Measurements from ENCODE around the gene POLR2I. TPM values are rescaled to one million over a fixed set of nuclear protein-coding genes. Genes with fewer than 3 reads are reported as not detected.

Gene POLR2I
- total and polyA plus RNA-seq, 2 donors (not counting 3 experiments of a cell fraction or from before 2014, with no cell fraction given): 53.0 to 64.8 TPM

GRCh38 chr19:36142046-36142445, 27.4 kb upstream of the POLR2I start:
- Histone ChIP-seq H3K36me3 (ENCODE audit: control insufficient read depth in 2 of 2, extremely low read depth in 1 of 2, insufficient read depth in 2 of 2, low read length in 2 of 2) (peaks cover 12 to 34% of the 10 kb centered on the region in 2 experiments), H3K4me1 (ENCODE audit: control insufficient read depth, extremely low read depth, insufficient read depth, low read length) (peaks cover 14% of the 10 kb centered on the region), H3K4me3 (replicated peaks in 1 of 3; ENCODE audit: insufficient read depth in 1 of 3, low read depth in 1 of 3, low read length in 3 of 3) (no peak overlapping the region), H3K9me1 (replicated peaks; ENCODE audit: control insufficient read depth, extremely low read depth, insufficient read depth, low read length) (no peaks in the 10 kb centered on the region), H3K79me2 (ENCODE audit: control insufficient read depth, insufficient read depth, low read length) (peaks cover 21% of the 10 kb centered on the region), H4K20me1 (replicated peaks; ENCODE audit: control insufficient read depth, extremely low read depth, insufficient read depth, low read length) (no peaks in the 10 kb centered on the region), H3K4me2 (ENCODE audit: insufficient read depth, low read length) (peak overlapping the region; percentile 52), H3K9me3 (replicated peaks; ENCODE audit: control insufficient read depth, insufficient read depth, low read length) (no peaks in the 10 kb centered on the region), H3K27ac (ENCODE audit: insufficient read depth, low read depth, low read length) (no peak overlapping the region), H2AFZ (ENCODE audit: low read depth, low read length) (no peak overlapping the region), H3K27me3 (ENCODE audit: control insufficient read depth in 2 of 2, insufficient read depth in 2 of 2, low read length in 2 of 2) (no peaks in the 10 kb centered on the region), H3K9ac (replicated peaks; ENCODE audit: extremely low read depth, insufficient read depth, low read length) (no peak overlapping the region)
- TF ChIP-seq POLR2A (IDR thresholded peaks at IDR 0.05; ENCODE audit: low read depth, low read length) (no peak), CTCF (IDR thresholded peaks at IDR 0.05; ENCODE audit: extremely low read depth in 1 of 2, insufficient read depth in 1 of 2, low read depth in 1 of 2, low read length in 2 of 2) (no peak), JUN (IDR thresholded peaks at IDR 0.05; ENCODE audit: borderline replicate concordance, insufficient read depth, insufficient read length, low read depth) (no peak), GATA2 (IDR thresholded peaks at IDR 0.05; ENCODE audit: insufficient read depth, insufficient read length, low read depth, low read length) (no peak), MYC (IDR thresholded peaks at IDR 0.05; ENCODE audit: low read depth, low read length) (no peak), FOS (IDR thresholded peaks at IDR 0.05; ENCODE audit: borderline replicate concordance, insufficient read depth, low read length) (no peak), POLR2AphosphoS5 (IDR thresholded peaks at IDR 0.05; ENCODE audit: insufficient read depth, low read depth, low read length) (no peak), MAX (IDR thresholded peaks at IDR 0.05; ENCODE audit: insufficient read depth, insufficient read length) (no peak), EZH2 (IDR thresholded peaks at IDR 0.05; ENCODE audit: borderline replicate concordance, low read depth, low read length, severe bottlenecking) (no peak)
- ChIA-PET CTCF (no interaction called here), POLR2A (no interaction called here)
- intact Hi-C loops (cut with micrococcal nuclease) (no loop called here), dilution Hi-C loops (cut with MboI; ENCODE audit: extremely low pct_ligation_motif_present, low sequenced_read_pairs) (no loop called here)
- FAIRE-seq (no peak), DNase-seq (ENCODE audit: low read depth, low spot score) (no peak)
- BruUV-seq (replicated peaks): no TSS peak
